GM21529 (cell line): ENCODE data around the gene KCNH1.
"Not testable (repeated sequence)": the region's sequence is repeated elsewhere in the genome, so short reads cannot be mapped to it uniquely, and the experiment has no call there.

Experiments
- ATAC-seq: cut with Tn5 transposase; IDR thresholded peaks from one replicate; pipeline ENCODE4 v1.9.1; 2021; ENCODE audit not compliant: unreplicated experiment

Gene KCNH1

GRCh38 chr1:211099393-211099792, 34.6 kb downstream of the KCNH1 start:
- ATAC-seq: no peak

- ATAC-seq: no peak
These were observed 38.6 kb downstream of the KCNH1 start for GRCh38 chr1:211095381-211095780.

- ATAC-seq: no peak
These were observed 41.0 kb downstream of the KCNH1 start for GRCh38 chr1:211092955-211093354.

- no peak for ATAC-seq
These were observed 42.1 kb downstream of the KCNH1 start for GRCh38 chr1:211091867-211092266.

GRCh38 chr1:211089536-211089935, 44.4 kb downstream of the KCNH1 start:
- no peak for ATAC-seq

GRCh38 chr1:211088156-211088555, 45.8 kb downstream of the KCNH1 start:
- no peak for ATAC-seq

GRCh38 chr1:211082824-211083223, 51.1 kb downstream of the KCNH1 start:
- no peak for ATAC-seq

- not testable (repeated sequence) for ATAC-seq
These were observed 52.5 kb downstream of the KCNH1 start for GRCh38 chr1:211081447-211081846.

- ATAC-seq: no peak
These were observed 65.0 kb downstream of the KCNH1 start for GRCh38 chr1:211068976-211069375.

- no peak for ATAC-seq
These were observed 67.1 kb downstream of the KCNH1 start for GRCh38 chr1:211066781-211067384.

- not testable (repeated sequence) for ATAC-seq
These were observed 92.1 kb downstream of the KCNH1 start for GRCh38 chr1:211041838-211042237.

GRCh38 chr1:211037095-211037494, 96.9 kb downstream of the KCNH1 start:
- ATAC-seq: no peak

- ATAC-seq: no peak
These were observed 97.4 kb downstream of the KCNH1 start for GRCh38 chr1:211036381-211037060.

GRCh38 chr1:211035821-211036380, 98.0 kb downstream of the KCNH1 start:
- no peak for ATAC-seq

- ATAC-seq: no peak
These were observed 99.9 kb downstream of the KCNH1 start for GRCh38 chr1:211033921-211034525.

- no peak for ATAC-seq
These were observed 109.0 kb downstream of the KCNH1 start for GRCh38 chr1:211024901-211025300.

GRCh38 chr1:211019266-211019665, 114.7 kb downstream of the KCNH1 start:
- ATAC-seq: no peak

GRCh38 chr1:211018690-211019089, 115.3 kb downstream of the KCNH1 start:
- ATAC-seq: no peak

GRCh38 chr1:211017075-211017718, 116.8 kb downstream of the KCNH1 start:
- no peak for ATAC-seq

- ATAC-seq: no peak
These were observed 119.7 kb downstream of the KCNH1 start for GRCh38 chr1:211014275-211014674.
